ENCODE measurements around the gene ARF6. TPM values are rescaled to one million over a fixed set of nuclear protein-coding genes. Genes with fewer than 3 reads are reported as not detected.

Gene ARF6
- total RNA-seq, 1 donor from 2014 or later, result 55.8 TPM

- no peak for TF ChIP-seq CTCF (conservative IDR thresholded peaks at IDR 0.05)
- Mint-ChIP-seq H3K9me3 (no peaks in the 10 kb centered on the region), H3K27ac (ENCODE audit: unreplicated experiment) (no peak overlapping the region), H3K36me3 (ENCODE audit: low read depth) (no peaks in the 10 kb centered on the region), H3K4me3 (no peak overlapping the region), H3K27me3 (ENCODE audit: low read depth) (no peaks in the 10 kb centered on the region), H3K4me1 (no peaks in the 10 kb centered on the region)
- DNase-seq (ENCODE audit: low read depth, low spot score), result no peak
Measured at GRCh38 chr14:49905989-49906388, 13.1 kb downstream of the ARF6 start.

GRCh38 chr14:49907186-49907585 is 14.3 kb downstream of the ARF6 start:
- H3K27ac Mint-ChIP-seq (ENCODE audit: unreplicated experiment), result no peak overlapping the region
- TF ChIP-seq CTCF (conservative IDR thresholded peaks at IDR 0.05), result no peak
- H3K4me3 Mint-ChIP-seq, result no peak overlapping the region
- no peaks in the 10 kb centered on the region for H3K9me3 Mint-ChIP-seq
- no peaks in the 10 kb centered on the region for H3K27me3 Mint-ChIP-seq (ENCODE audit: low read depth)
- H3K4me1 Mint-ChIP-seq, result no peaks in the 10 kb centered on the region
- H3K36me3 Mint-ChIP-seq (ENCODE audit: low read depth), result no peaks in the 10 kb centered on the region
- DNase-seq (ENCODE audit: low read depth, low spot score), result no peak

- H3K27ac Mint-ChIP-seq (ENCODE audit: unreplicated experiment), result no peak overlapping the region
- no peaks in the 10 kb centered on the region for H3K36me3 Mint-ChIP-seq (ENCODE audit: low read depth)
- H3K4me1 Mint-ChIP-seq, result no peaks in the 10 kb centered on the region
- H3K27me3 Mint-ChIP-seq (ENCODE audit: low read depth), result no peaks in the 10 kb centered on the region
- DNase-seq (ENCODE audit: low read depth, low spot score), result no peak
- no peak for TF ChIP-seq CTCF (conservative IDR thresholded peaks at IDR 0.05)
- no peaks in the 10 kb centered on the region for H3K9me3 Mint-ChIP-seq
- H3K4me3 Mint-ChIP-seq, result no peak overlapping the region
Measured at GRCh38 chr14:49908433-49908782, 15.5 kb downstream of the ARF6 start.

GRCh38 chr14:49909016-49909415 is 16.1 kb downstream of the ARF6 start:
- H3K9me3 Mint-ChIP-seq, result no peaks in the 10 kb centered on the region

GRCh38 chr14:49915085-49915484 is 22.2 kb downstream of the ARF6 start:
- Mint-ChIP-seq H3K36me3 (ENCODE audit: low read depth) (no peaks in the 10 kb centered on the region), H3K27ac (ENCODE audit: unreplicated experiment) (no peak overlapping the region), H3K4me1 (no peaks in the 10 kb centered on the region), H3K9me3 (peaks cover 4% of the 10 kb centered on the region), H3K4me3 (no peak overlapping the region), H3K27me3 (ENCODE audit: low read depth) (no peaks in the 10 kb centered on the region)
- no peak for TF ChIP-seq CTCF (conservative IDR thresholded peaks at IDR 0.05)
- no peak for DNase-seq (ENCODE audit: low read depth, low spot score)

More at GRCh38 chr14:49909016-49909415, 16.1 kb downstream of the ARF6 start:
- Mint-ChIP-seq H3K36me3 (ENCODE audit: low read depth) (no peaks in the 10 kb centered on the region), H3K4me1 (no peaks in the 10 kb centered on the region), H3K27me3 (ENCODE audit: low read depth) (no peaks in the 10 kb centered on the region), H3K27ac (ENCODE audit: unreplicated experiment) (no peak overlapping the region), H3K4me3 (no peak overlapping the region)
- TF ChIP-seq CTCF (conservative IDR thresholded peaks at IDR 0.05), result no peak
- no peak for DNase-seq (ENCODE audit: low read depth, low spot score)

GRCh38 chr14:49918706-49919105 is 25.8 kb downstream of the ARF6 start:
- no peak for TF ChIP-seq CTCF (conservative IDR thresholded peaks at IDR 0.05)
- Mint-ChIP-seq H3K4me1 (no peaks in the 10 kb centered on the region), H3K27ac (ENCODE audit: unreplicated experiment) (no peak overlapping the region)

More at GRCh38 chr14:49918706-49919105, 25.8 kb downstream of the ARF6 start:
- no peak for DNase-seq (ENCODE audit: low read depth, low spot score)
- H3K9me3 Mint-ChIP-seq, result peaks cover 4% of the 10 kb centered on the region
- H3K36me3 Mint-ChIP-seq (ENCODE audit: low read depth), result no peaks in the 10 kb centered on the region
- H3K27me3 Mint-ChIP-seq (ENCODE audit: low read depth), result no peaks in the 10 kb centered on the region
- H3K4me3 Mint-ChIP-seq, result no peak overlapping the region

All from neural crest cell (in vitro differentiated cells).